ENCODE data around the gene MAMDC4.

MAMDC4 gene

DNA sequence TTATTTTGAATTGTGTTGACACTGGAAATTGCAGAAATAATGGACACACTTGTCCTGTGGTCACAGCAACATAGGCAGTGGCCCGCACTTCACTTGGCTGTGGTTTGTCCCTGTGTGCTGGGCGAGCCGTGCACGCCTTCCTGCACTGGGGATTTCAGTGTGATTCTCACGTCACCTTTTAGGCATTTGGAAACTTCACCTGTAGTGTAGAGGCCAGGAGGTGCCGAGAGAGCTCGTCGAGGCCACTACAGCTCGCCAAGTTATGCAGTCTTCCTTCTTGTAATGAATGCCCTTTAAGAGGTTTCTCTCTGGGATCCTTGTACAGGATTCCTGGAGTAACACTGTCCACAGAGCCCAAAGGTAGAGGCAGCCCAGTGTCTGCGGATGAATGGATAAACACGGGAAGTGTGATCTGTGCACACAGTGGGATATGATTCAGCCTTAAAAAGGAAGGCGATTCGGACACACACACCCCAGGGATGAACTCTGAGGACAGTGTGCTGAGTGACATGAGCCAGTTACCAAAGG is 48.9 kb downstream of the MAMDC4 start:
- H3K4me3 ChIP-seq (ENCODE audit: low read depth, low read length), result no peak overlapping the region
- no peak for DNase-seq (ENCODE audit: low read depth)
- in situ Hi-C loops (cut with HindIII; ENCODE audit: low sequenced_read_pairs), result no loop called here
- TF ChIP-seq, protein P1, sequence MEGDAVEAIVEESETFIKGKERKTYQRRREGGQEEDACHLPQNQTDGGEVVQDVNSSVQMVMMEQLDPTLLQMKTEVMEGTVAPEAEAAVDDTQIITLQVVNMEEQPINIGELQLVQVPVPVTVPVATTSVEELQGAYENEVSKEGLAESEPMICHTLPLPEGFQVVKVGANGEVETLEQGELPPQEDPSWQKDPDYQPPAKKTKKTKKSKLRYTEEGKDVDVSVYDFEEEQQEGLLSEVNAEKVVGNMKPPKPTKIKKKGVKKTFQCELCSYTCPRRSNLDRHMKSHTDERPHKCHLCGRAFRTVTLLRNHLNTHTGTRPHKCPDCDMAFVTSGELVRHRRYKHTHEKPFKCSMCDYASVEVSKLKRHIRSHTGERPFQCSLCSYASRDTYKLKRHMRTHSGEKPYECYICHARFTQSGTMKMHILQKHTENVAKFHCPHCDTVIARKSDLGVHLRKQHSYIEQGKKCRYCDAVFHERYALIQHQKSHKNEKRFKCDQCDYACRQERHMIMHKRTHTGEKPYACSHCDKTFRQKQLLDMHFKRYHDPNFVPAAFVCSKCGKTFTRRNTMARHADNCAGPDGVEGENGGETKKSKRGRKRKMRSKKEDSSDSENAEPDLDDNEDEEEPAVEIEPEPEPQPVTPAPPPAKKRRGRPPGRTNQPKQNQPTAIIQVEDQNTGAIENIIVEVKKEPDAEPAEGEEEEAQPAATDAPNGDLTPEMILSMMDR (IDR thresholded peaks at IDR 0.05; ENCODE audit: low read depth, low read length, missing control alignments), result no peak

DNA sequence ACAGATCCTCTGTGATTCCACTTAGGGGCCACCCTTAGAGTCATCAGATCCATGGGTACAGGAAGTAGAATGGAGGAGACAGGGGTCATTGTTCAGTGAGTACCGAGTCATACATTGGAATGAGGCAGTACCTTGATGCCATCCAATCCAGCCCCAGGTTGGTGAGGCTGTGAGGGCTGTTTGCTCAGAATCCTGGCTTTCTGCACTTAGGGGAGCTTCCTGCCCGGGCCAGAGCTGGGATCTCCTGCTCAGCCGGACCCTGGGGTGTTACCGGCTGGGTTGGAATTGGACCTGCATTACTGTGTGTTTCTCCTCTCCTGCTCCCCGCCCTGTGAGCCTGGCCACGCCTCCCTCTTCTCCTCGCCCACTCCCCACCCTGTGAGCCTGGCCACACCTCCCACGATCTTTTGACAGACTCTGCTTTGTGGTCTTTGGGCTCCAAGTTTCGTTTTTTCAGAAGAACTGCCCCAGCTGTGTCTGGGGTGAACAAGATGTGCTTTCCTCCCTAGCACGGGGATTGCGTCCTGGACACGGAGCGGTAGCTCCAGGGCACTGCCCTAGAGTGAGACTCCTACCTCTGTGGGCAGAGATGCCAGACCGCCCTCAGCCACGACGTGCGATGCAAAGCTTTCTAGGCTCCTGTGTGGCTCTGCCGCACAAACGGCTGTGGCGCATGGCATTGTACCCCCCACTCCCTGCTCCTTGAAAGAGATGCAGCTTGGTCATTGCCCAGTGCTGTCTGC is 49.5 kb downstream of the MAMDC4 start:
- no peak overlapping the region for H3K4me3 ChIP-seq (ENCODE audit: low read depth, low read length)
- in situ Hi-C loops (cut with HindIII; ENCODE audit: low sequenced_read_pairs), result no loop called here
- DNase-seq (ENCODE audit: low read depth), result no peak
- TF ChIP-seq, protein P1 (IDR thresholded peaks at IDR 0.05; ENCODE audit: low read depth, low read length, missing control alignments), result no peak

DNA sequence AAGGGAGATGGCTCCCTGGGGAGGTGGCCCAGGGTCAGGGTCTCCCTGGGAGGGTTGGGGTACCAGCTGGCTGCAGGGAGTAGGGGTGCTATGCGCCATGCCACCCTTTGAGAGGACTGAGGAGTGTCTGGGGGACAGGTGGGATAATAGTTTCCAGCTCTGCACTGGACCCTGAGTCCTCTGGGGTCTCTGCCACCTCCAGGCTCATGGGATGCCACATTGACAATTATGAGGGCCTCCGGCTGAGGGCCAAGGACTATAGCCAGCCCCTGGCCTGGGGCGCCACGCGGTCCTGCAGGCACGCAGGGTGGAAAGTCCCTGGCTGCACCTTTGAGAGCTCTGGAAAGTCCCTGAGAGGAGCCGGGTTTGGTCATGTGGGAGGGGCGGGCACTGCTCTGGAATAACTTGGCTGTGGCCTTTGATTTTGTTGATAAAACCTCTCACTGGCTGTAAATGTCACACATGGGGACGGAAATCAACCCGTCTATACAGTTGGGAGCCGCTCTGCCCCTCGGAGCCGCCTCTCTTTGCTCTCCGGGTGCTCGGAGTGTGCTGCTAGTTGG is 50.2 kb downstream of the MAMDC4 start:
- H3K4me3 ChIP-seq (ENCODE audit: low read depth, low read length), result no peak overlapping the region
- DNase-seq (ENCODE audit: low read depth), result no peak
- in situ Hi-C loops (cut with HindIII; ENCODE audit: low sequenced_read_pairs), result no loop called here

DNA sequence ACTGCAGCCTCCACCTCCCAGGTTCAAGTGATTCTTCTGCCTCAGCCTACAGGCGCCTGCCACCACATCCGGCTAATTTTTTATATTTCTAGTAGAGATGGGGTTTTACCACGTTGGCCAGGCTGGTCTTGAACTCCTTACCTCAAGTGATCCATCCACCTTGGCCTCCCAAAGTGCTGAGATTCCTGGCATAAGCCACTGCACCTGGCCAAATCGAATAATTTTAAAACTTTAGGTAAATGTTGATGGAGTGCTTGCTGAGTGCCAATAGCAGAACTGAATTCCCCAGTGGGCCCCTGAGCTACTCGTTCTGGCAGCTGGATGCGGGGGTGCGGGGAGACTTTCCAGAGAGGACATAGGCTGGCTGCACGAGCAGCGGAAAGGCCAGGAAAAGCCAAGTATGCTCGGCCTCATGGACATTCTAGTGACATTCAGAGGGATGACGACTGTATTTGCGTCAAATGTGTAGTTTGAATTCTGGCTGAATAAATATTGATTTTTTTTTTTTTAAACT is 51.0 kb downstream of the MAMDC4 start:
- no peak overlapping the region for H3K4me3 ChIP-seq (ENCODE audit: low read depth, low read length)
- in situ Hi-C loops (cut with HindIII; ENCODE audit: low sequenced_read_pairs), result no loop called here
- DNase-seq (ENCODE audit: low read depth), result no peak
- TF ChIP-seq, protein P1 (IDR thresholded peaks at IDR 0.05; ENCODE audit: low read depth, low read length, missing control alignments), result no peak

More for the DNA sequence above, 50.2 kb downstream of the MAMDC4 start:
- TF ChIP-seq, protein P1 (IDR thresholded peaks at IDR 0.05; ENCODE audit: low read depth, low read length, missing control alignments), result no peak

DNA sequence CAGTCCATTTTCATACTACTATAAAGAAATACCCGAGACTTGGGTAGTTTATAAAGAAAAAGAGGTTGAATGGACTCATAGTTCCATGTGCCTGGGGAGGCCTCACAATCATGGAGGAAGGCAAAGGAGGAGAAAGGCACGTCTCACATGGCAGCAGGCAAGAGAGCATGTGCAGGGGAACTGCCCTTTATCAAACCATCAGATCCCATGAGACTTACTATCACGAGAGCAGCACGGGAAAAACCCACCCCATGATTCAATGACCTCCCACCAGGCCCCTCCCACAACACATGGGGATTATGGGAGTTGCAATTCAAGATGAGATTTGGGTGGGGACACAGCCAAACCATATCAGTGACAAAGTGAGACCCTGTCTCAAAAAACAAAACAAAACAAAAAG is 54.1 kb downstream of the MAMDC4 start:
- DNase-seq (ENCODE audit: low read depth), result no peak
- in situ Hi-C loops (cut with HindIII; ENCODE audit: low sequenced_read_pairs), result no loop called here
- TF ChIP-seq, protein P1 (IDR thresholded peaks at IDR 0.05; ENCODE audit: low read depth, low read length, missing control alignments), result no peak

DNA sequence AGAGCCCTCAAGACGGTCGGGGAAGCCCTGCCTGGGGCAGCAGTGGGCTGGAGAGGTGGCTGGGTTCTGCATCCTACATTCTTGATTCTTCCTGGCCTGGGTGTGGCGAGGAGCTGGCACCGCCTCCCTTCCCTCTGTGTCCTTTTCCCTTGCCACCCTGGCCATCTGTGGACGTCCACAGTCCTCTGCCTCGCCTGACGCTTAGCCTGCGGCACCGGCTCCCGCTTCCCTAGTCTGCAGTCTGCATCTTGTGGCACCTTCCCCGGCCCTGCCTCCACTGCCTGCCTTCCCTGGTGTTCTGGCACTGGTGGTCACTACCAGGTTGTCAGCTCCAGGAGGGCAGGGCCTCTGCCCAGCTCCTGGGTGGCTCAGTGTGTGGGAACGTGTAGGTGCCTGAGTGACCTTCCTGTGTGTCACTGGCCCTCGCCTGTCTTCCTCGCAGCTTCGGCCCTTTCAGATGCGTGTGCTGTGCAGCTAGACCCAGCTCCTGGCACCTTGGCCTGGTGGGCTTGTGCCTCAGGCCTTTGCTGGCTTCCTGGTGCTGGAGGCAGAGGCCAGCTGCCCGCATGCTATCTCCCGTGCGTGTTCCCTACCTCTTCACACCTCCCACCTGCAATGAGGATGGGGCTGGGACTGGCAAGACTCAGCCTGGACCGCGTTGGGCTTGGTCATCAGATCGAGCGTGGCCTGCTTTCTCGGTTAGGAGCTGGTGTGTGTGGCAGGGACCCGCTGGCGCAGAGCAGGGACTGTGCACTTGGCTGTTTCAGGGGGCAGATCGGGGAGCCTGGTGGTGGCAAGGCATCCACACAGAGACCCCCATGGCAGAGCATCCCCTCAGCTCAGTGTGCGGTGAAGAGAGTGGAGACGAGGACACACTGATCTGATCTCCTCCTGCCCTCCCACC is 55.1 kb downstream of the MAMDC4 start:
- TF ChIP-seq, protein P1 (IDR thresholded peaks at IDR 0.05; ENCODE audit: low read depth, low read length, missing control alignments), result no peak
- in situ Hi-C loops (cut with HindIII; ENCODE audit: low sequenced_read_pairs), result no loop called here
- H3K4me3 ChIP-seq (ENCODE audit: low read depth, low read length), result no peak overlapping the region
- DNase-seq (ENCODE audit: low read depth), result no peak

More for the DNA sequence above, 54.1 kb downstream of the MAMDC4 start:
- H3K4me3 ChIP-seq (ENCODE audit: low read depth, low read length), result no peak overlapping the region
